ENCODE results near the gene PLEKHS1.

DNA sequence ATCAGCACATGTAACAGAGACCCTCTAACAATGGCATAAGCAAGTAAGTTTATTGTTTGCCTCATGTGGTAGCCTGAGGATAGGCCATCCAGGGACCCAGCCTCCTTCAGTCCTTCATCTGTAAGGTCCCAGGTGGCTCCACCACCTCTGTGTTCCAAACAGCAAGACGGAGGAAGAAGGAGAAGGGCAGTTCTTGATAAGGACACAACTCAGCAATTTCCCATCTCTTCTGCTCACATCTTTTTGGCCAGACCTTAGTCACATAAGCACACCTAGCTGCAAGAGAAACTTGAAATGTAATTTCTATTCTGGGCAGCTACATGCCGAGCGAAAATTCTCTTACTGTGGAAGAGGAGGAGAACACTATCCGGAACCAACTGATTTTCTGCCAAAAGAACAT lies 68.5 kb downstream of the PLEKHS1 start:
- TF ChIP-seq, protein P1, sequence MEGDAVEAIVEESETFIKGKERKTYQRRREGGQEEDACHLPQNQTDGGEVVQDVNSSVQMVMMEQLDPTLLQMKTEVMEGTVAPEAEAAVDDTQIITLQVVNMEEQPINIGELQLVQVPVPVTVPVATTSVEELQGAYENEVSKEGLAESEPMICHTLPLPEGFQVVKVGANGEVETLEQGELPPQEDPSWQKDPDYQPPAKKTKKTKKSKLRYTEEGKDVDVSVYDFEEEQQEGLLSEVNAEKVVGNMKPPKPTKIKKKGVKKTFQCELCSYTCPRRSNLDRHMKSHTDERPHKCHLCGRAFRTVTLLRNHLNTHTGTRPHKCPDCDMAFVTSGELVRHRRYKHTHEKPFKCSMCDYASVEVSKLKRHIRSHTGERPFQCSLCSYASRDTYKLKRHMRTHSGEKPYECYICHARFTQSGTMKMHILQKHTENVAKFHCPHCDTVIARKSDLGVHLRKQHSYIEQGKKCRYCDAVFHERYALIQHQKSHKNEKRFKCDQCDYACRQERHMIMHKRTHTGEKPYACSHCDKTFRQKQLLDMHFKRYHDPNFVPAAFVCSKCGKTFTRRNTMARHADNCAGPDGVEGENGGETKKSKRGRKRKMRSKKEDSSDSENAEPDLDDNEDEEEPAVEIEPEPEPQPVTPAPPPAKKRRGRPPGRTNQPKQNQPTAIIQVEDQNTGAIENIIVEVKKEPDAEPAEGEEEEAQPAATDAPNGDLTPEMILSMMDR (IDR thresholded peaks at IDR 0.05; ENCODE audit: low read depth, low read length, missing input control), result no peak
- TF ChIP-seq TAF1 (conservative IDR thresholded peaks at IDR 0.05) (no peak), REST (IDR thresholded peaks at IDR 0.05) (no peak), YY1 (IDR thresholded peaks at IDR 0.05) (no peak), EGR1 (IDR thresholded peaks at IDR 0.05; ENCODE audit: low read depth in 2 of 2) (no peak)
- TF ChIP-seq, protein P2, sequence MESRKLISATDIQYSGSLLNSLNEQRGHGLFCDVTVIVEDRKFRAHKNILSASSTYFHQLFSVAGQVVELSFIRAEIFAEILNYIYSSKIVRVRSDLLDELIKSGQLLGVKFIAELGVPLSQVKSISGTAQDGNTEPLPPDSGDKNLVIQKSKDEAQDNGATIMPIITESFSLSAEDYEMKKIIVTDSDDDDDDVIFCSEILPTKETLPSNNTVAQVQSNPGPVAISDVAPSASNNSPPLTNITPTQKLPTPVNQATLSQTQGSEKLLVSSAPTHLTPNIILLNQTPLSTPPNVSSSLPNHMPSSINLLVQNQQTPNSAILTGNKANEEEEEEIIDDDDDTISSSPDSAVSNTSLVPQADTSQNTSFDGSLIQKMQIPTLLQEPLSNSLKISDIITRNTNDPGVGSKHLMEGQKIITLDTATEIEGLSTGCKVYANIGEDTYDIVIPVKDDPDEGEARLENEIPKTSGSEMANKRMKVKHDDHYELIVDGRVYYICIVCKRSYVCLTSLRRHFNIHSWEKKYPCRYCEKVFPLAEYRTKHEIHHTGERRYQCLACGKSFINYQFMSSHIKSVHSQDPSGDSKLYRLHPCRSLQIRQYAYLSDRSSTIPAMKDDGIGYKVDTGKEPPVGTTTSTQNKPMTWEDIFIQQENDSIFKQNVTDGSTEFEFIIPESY (IDR thresholded peaks at IDR 0.05), result no peak

All from liver (tissue), 3 donors.